Muscle of arm (tissue), 14 donors: ENCODE results near the gene ZNF599. TPM values are rescaled to one million over a fixed set of nuclear protein-coding genes. Genes with fewer than 3 reads are reported as not detected.
"Not testable (repeated sequence)": the region's sequence is repeated elsewhere in the genome, so short reads cannot be mapped to it uniquely, and the experiment has no call there.

ENCODE experiments used
- DNase-seq: peaks from one replicate; pipeline ENCODE4 v3.0.0-alpha.2; 2013
- long read RNA-seq, 11 donors: transcript quantifications; one replicate each; lab custom pipeline, GENCODE V29; 2026
- polyA plus RNA-seq, 12 donors: library from polyadenylated mRNA; unstranded; fragments of 120-200 nt; gene quantifications; one replicate each; pipeline ENCODE4 v1.2.1, GENCODE V29; 2013; ENCODE audit not compliant: insufficient read length in 12 of 12

The ZNF599 gene
- 1 to 10 TPM in 11 of 12 donors, not detected in 1; 3.9 to 7.8 (median 6.6) TPM for polyA plus RNA-seq
- long read RNA-seq, donor 1, partial matches to known transcripts = 0 of 2 reads
- long read RNA-seq, donor 1, other reads (novel, unspliced or antisense) = 0 of 2 reads
- long read RNA-seq, donor 2, partial matches to known transcripts = 0 of 4 reads
- long read RNA-seq, donor 2, other reads (novel, unspliced or antisense) = 0 of 4 reads
- long read RNA-seq, donor 3 = 0 reads
- long read RNA-seq, donor 4, partial matches to known transcripts = 0 of 1 reads
- long read RNA-seq, donor 4, other reads (novel, unspliced or antisense) = 0 of 1 reads
- long read RNA-seq, donor 5, partial matches to known transcripts = 0 of 2 reads
- long read RNA-seq, donor 5, other reads (novel, unspliced or antisense) = 0 of 2 reads
- long read RNA-seq, donor 6, partial matches to known transcripts = 0 of 1 reads
- long read RNA-seq, donor 6, other reads (novel, unspliced or antisense) = 0 of 1 reads
- long read RNA-seq, donor 7, partial matches to known transcripts = 0 of 1 reads
- long read RNA-seq, donor 7, other reads (novel, unspliced or antisense) = 0 of 1 reads
- long read RNA-seq, donor 8, partial matches to known transcripts = 0 of 3 reads
- long read RNA-seq, donor 8, other reads (novel, unspliced or antisense) = 0 of 3 reads
- long read RNA-seq, donor 9, partial matches to known transcripts = 0 of 3 reads
- long read RNA-seq, donor 9, other reads (novel, unspliced or antisense) = 0 of 3 reads
- long read RNA-seq, donor 10, partial matches to known transcripts = 0 of 2 reads
- long read RNA-seq, donor 10, other reads (novel, unspliced or antisense) = 0 of 2 reads
- long read RNA-seq, donor 11, partial matches to known transcripts = 0 of 2 reads
- long read RNA-seq, donor 11, other reads (novel, unspliced or antisense) = 0 of 2 reads

GRCh38 chr19:34772697-34773554 is at the start of gene ZNF599:
ZNF599 (minus strand) TSS chr19:34773215; CDS start chr19:34772841, 374 bp downstream.
- DNase-seq = peak; percentile 94

DNA sequence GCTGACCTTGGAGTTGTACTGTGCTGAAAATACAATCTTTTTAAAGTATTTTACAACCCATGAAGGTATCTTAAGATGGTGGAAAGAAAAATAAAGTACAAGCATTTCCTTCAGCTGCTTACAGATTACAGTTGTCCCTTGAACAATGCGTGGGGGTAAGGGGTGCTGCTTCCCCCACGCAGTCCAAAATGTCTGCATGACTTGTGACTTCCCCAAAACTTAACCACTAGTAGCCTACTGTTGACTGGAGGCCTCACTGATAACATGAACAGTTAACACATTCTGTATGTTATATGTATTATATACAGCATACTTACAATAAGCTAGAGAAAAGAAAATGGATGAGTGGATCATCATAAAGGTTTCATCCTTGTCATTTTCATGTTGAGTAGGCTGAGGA is 45.3 kb upstream of the ZNF599 start:
- no peak for DNase-seq

- no peak for DNase-seq
Observed at GRCh38 chr19:34816708-34817107, 43.7 kb upstream of the ZNF599 start.

DNA sequence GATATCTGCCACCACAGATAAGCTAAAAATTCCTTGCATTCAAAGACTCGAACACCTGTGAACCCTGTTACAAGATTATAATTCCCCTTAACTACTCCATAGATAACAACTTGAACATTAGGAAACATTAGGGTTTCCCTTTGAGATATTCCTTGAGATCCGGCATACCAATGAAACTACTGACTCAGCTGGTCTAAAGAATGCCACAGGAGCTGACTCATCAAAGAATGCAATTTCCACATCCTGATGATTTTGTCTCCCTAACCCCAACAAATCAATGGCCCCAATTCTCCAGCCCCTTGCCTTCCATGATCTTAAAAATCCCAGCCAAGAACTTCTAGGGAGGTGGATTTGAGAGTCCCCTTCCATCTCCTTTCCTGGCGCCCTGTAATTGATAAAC is 35.6 kb upstream of the ZNF599 start:
- DNase-seq = no peak

GRCh38 chr19:34806976-34807860 is 34.2 kb upstream of the ZNF599 start:
- DNase-seq = no peak

DNA sequence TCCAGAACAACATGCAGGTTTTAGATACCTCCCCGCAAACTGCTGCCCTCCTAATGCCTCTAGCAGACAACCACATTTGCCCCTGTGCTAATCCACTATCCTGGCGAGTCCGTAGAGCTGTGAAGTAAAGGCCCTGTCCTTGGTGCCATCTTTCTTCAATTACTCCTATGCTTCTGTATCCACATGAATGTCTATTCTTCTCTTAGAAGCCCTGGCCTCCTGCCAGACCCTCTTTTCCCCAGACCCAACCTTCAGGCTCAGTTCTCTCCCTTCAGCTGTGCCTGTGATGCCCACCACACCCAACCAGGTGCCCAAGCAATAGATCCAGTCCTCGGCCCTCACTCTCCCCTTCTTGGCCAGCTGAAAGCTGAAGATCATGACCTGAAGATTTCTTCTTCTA is 31.1 kb upstream of the ZNF599 start:
- no peak for DNase-seq

DNA sequence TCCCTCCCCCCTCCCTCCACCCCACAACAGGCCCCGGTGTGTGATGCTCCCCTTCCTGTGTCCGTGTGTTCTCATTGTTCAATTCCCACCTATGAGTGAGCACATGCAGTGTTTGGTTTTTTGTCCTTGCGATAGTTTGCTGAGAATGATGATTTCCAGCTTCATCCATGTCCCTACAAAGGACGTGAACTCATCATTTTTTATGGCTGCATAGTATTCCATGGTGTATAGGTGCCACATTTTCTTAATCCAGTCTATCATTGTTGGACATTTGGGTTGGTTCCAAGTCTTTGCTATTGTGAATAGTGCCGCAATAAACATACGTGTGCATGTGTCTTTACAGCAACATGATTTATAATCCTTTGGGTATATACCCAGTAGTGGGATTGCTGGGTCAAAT is 23.9 kb upstream of the ZNF599 start:
- not testable (repeated sequence) for DNase-seq

DNA sequence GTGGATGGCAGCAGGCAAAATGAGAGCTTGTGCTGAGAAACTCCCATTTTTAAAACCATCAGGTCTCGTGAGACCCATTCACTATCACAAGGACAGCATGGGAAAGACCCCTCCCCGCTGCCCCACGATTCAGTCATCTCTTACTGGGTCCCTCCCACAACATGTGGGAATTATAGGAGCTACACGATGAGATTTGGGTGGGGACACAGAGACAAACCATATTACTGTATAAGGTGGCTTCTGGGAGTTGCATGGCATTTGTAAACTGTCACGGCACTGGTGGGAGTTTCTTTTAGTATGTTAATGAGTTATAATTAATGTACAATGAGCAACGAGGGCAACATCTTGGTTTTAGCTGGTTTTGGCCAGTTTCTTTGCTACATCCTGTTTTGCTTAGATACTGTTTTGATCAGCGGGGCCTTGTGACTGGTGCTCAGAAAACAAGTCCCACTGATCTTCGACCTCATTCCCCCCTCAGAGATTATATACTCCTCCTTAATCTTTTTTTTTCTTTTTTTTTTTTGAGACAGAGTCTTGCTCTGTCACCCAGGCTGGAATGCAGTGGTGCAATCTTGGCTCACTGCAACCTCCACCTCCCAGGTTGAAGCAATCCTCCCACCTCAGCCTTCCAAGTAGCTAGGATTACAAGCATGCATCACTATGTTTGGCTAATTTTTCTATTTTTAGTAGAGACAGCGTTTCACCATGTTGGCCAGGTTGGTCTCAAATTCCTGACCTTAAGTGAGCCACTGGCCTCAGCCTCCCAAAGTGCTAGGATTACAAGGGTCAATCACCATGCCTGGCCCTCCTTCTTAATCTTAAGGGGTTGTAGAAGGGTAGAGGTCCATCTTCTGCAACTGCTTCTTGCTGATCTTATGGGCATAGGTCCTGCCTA is 21.3 kb upstream of the ZNF599 start:
- no peak for DNase-seq

DNA sequence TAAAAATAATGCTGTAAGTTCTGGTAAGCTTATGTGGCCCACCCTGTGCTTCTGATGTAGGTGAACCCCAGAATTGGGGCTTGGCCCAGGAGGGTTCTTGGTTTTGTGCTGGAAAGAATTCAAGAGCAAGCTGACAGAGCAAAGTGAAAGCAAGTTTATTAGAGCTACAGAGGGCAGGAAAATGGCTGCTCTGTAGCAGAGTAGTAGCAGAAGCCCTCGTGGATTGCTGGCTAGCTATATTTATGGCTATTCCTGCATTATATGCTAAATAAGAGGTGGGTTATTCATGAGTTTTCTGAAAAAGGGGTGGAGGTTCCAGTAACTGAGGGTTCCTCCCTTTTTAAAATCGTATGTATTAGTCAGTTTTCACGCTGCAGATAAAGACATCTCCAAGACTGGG is 20.6 kb upstream of the ZNF599 start:
- no peak for DNase-seq

DNA sequence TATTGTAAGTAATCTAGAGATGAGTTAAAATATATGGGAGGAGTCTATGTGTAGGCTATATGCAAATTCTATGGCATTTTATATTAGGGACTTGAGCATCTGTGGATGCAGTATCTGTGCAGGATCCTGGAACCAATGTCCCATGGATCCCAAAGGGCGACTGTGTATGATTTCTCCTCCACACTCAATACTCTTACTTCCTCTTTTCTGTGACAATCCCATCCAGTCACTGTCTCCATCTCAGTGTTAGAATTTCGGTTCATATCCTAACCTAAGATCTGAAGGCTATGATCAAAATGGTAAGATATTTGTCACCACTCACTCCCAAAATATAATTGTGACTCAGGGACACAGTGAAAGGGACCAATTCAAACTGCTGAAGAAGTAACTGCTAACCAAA is 15.1 kb upstream of the ZNF599 start:
- no peak for DNase-seq

- no peak for DNase-seq
Observed at GRCh38 chr19:34787059-34787824, 14.2 kb upstream of the ZNF599 start.

DNA sequence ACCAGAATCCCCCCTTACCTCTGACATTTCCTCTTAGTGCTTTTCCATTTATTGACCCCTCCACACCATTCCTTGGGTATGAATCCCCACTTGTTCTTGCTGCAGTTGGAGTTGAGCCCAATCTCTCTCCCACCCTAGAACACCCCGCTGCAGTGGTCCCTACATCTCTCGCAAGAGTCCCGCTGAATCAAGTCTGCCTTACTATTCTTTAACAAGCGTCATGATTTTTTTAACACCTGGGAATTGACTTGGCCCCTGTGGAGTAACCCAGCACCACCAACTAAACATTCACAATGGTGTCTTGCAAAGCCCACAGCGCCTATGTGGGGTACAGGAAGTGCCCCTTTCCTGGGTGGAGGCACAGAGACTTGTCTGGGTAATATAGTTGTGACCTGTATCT is 13.2 kb upstream of the ZNF599 start:
- DNase-seq = no peak

DNA sequence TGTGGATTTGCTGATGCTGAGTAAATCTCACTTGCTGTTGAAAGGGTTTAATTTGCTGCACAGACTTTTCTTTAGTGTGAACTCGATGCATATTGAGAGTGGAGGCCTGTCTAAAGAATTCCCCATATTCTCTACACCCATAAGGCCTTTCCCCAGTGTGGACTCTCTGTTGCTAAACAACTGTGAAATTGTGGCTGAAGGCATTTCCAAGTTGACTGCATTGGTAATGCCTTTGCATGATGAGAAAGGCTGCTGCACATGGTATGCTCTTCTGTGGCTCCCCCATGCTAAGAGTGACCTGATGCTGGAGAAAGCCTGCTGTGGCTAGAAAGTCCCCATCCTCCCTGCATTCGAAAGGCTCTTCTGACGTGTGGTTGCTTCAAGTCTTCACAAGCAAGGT is 6.6 kb upstream of the ZNF599 start:
- DNase-seq = no peak

- DNase-seq = no peak
Observed at GRCh38 chr19:34778342-34778741, 5.3 kb upstream of the ZNF599 start.

DNA sequence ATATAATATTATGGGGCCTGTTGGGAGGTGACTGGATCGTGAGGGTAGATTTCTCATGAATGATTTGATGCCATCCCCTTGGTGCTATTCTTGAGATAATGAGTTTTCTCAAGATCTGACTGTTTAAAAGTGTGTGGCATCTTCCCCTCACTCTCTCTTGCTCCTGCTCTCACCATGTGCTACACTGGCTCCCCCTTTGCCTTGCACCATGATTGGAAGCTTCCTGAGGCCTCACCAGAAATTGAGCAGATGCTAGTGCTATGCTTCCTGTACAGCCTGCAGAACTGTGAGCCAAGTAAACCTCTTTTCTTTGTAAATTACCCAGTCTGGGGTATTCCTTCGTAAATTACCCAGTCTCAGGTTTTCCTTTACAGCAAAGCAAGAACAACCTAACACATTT is 1.8 kb upstream of the ZNF599 start:
- DNase-seq = no peak

DNA sequence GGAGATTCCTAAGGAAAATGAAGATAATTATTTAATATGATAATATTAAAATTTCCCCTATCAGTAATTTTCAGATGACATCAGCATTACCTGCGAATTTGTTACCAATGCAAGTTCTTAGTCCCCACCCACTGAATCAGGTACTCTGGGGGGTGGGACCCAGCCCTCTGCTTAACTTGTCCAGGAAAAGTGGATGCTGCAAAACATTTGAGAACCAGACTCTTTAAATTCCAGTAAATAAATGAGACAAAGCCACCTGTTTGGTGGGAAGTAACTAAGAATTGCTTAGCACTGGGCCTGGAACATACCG is 495 bp upstream of the ZNF599 start:
- no peak for DNase-seq

- DNase-seq = peak; percentile 4
Observed at GRCh38 chr19:34767951-34768350, 5.1 kb downstream of the ZNF599 start.

- no peak for DNase-seq
Observed at GRCh38 chr19:34766386-34766785, 6.6 kb downstream of the ZNF599 start.
